HG03520 (cell line): ENCODE data around the gene ARHGAP26.
"Not testable (repeated sequence)": the region's sequence is repeated elsewhere in the genome, so short reads cannot be mapped to it uniquely, and the experiment has no call there.

Source experiments
- ATAC-seq: cut with Tn5 transposase; IDR thresholded peaks from one replicate; pipeline ENCODE4 v1.9.1; 2021; ENCODE audit warnings: mild to moderate bottlenecking, moderate library complexity; ENCODE audit not compliant: unreplicated experiment

Gene ARHGAP26

DNA sequence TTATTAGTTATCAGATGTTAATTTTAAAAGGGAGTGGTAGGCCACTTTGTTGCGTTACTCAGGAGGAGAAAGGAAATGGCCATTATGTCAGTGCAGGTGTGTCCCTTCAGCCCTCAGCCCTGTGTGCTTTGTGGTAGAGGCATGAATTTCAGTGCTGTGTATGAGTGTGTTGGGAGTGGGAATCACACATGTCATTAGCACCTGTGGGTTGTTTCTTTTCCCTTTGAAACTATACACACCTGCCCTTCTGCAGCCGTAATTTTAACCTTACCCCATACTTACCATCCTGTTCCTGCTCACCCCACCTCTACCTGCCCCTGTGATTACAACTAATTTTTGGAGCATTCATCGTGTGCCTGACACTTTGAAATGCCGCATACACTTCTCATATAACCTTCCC is 156.4 kb downstream of the ARHGAP26 start:
- no peak for ATAC-seq

DNA sequence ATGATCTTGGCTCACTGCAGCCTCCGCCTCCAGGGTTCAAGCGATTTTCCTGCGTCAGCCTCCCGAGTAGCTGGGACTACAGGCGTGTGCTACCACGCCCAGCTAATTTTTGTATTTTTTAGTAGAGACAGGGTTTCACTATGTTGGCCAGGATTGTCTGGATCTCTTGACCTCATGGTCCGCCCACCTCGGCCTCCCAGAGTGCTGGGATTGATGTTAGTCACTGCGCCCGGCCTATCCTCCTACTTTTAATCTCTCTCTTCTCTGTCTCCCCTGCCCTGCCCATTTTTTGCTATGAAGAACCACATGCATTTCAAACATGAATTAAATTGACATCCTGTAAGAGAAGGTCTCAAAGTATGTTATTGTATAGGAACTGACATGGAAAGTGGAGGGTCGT is 158.8 kb downstream of the ARHGAP26 start:
- ATAC-seq, result not testable (repeated sequence)

DNA sequence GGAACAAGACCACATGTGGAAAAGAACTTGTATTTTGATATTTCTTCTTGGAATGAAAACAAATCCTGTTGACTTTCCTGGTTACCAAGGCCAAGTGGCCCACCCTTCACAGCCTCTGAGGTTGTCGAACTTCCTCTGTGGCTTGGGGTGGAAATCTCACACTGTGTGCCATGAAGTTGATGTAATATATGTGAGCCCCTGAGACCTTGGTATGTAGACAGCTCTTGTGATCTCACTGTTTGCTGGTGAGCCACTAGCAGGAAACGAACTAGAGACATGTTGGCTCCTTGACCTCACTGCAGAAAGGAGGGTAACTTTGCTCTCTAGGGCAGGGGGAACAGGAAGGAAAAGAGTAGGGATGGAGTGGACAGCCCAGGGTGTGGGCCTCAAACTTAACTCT is 159.4 kb downstream of the ARHGAP26 start:
- ATAC-seq, result no peak

- ATAC-seq, result no peak
Observed at GRCh38 chr5:142930395-142931110, 160.4 kb downstream of the ARHGAP26 start.

- no peak for ATAC-seq
Observed at GRCh38 chr5:142931896-142932686, 161.9 kb downstream of the ARHGAP26 start.

GRCh38 chr5:142934051-142934762 is 164.0 kb downstream of the ARHGAP26 start:
- ATAC-seq, result no peak

- no peak for ATAC-seq
Observed at GRCh38 chr5:142935014-142935413, 164.8 kb downstream of the ARHGAP26 start.

- ATAC-seq, result no peak
Observed at GRCh38 chr5:142937374-142937773, 167.2 kb downstream of the ARHGAP26 start.

- ATAC-seq, result no peak
Observed at GRCh38 chr5:142938266-142938880, 168.2 kb downstream of the ARHGAP26 start.

DNA sequence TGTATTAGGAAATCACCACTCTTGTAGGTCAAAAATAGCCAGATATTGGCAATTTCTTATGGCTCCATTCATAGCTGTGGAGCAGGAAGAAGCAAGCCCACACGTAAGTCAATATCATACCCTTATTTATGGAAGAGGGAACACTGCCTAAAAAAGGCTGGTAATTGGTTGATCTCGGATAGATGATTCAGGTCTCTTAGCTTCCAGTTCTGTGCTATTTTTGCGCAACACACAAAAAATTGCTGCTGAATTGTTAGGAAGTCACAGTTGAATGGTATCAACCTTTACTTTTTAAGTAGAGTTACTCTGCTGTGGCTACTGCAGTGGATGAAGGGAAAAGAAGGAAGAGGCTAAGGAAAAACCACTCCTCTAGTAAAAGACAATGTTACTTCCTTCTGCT is 168.8 kb downstream of the ARHGAP26 start:
- no peak for ATAC-seq

DNA sequence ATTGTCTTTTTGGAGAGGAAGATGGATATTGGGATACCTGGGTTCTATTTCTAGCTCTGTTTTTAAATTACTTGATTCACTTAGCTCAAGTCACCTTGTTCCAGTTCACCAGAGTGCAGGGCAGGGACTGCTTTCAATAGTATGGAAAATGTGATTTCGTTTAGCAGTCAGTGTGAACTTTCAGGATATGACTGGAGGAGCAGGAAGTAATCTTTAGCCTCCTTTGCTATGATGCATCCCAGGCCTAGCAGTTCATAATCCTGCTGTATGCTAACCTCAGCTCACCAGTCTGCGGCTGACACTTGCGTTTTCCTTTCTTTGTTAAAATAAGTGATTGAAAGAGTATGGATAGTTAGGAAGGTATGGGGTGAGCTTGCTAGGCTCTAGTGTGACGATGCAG is 169.7 kb downstream of the ARHGAP26 start:
- ATAC-seq, result no peak

- no peak for ATAC-seq
Observed at GRCh38 chr5:142941245-142941644, 171.1 kb downstream of the ARHGAP26 start.

DNA sequence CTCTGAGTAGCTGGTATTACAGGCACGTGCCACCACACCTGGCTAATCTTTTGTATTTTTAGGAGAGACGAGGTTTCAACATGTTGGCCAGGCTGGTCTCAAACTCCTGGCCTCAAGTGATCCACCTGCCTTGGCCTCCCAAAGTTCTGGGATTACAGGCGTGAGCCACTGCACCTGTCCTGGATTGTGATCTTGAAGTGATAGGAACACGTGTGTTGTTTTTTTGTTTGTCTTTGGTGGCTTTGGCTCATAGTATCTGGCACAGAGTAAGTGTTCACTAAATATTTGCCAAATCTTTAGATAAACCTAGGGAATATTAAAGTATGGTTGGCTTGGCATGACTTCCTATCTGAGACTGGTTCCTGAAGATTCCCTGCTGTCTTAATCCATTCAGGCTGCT is 172.7 kb downstream of the ARHGAP26 start:
- no peak for ATAC-seq

- no peak for ATAC-seq
Observed at GRCh38 chr5:142944140-142944539, 174.0 kb downstream of the ARHGAP26 start.

DNA sequence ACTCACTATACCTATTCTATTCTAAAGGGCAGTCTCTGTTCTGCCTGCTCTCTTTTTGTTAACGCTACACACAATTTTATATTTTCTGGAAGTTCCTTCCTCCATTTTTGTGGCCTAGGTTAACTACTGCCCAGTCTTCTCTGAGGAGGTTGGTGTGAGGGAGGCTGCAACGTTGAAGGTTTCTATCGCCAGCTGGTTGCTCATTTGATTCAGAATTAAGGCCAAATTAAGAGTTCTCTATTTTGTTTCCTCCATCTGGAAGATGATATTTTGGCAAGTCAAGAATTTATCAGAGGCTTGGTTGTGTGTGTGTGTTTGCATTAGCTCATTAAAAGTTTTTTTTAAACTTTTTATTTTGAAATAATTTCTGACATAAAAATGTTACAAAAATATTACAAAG is 175.1 kb downstream of the ARHGAP26 start:
- no peak for ATAC-seq

DNA sequence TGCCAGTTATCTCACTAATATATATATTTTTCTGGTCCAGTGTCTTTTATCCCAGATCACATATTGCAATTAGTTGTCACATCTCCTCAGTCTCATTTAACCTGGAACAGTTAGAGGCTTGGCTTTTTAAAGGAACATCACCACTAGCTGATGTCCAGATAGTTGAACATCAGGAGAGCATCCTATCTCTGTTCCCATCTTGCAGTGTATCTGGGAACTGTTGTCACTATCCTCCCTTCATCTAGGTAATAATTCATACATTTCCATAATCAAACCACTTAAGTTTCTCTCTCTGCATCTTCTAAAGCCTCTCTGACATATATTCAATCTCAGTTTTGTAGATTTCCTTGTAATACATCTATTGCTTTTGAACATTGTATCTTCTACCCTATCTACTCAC is 175.7 kb downstream of the ARHGAP26 start:
- ATAC-seq, result no peak

DNA sequence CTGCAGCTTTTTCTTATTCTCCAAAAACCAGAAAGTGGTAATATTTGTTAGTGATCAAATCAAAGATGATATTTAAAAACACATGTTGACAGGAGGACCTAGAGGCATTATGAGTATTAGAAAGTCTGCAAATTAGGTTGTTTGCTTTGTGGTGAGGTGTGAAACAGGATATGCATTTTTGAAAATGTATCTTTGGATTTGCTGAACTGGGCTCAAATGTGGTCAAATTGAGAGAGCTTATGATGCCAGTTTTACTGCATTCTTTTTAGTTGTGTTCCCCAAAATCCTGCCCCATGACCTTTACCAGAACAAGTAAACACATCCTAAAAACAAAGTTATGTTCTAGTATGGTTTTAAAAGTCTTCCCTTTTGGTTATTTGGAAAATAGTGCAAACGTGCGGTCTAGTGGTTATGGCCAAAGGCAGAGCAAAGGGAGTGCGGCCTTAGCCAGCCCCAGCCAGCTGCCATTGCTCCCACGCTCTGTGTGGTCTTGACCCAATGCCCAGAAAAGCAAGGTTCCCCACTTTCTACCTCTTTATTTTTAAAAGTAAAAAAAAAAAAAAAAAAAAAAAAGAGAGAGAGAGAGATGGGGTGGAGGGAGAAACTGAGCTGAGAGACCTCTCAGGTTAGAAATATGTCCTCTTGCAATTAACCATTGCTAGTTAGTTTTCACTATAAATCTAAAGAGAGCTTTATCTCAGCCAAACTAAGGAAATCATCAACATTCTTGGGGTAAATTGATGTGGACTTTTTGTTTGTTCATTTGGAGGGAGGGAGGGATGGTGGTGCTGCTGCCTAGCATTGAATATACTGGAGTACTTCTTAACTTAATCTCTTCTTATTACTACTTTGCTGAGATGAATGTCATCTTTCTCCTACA is 176.6 kb downstream of the ARHGAP26 start:
- ATAC-seq, result no peak

- ATAC-seq, result no peak
Observed at GRCh38 chr5:142947427-142947709, 177.2 kb downstream of the ARHGAP26 start.

- no peak for ATAC-seq
Observed at GRCh38 chr5:142952229-142952628, 182.1 kb downstream of the ARHGAP26 start.

GRCh38 chr5:142952871-142953270 is 182.7 kb downstream of the ARHGAP26 start:
- not testable (repeated sequence) for ATAC-seq

DNA sequence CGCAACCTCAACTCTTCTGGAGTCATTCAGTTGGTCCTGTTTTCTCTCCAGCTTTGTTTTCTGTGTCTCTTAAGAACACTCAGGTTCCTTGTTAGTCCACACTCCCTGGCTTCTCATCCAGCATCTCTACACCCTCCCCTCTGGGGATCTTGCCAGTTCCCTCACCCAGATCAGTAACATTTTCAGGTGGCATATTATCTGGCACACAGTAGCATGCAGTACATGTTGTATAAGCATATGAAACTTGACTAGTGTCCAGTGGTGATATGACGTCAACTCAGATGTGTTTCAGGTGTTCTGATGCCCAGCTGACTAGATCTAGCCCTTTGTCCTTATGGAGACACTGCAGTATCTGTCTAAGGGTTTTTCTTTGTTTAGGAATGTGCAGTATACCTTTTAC is 184.3 kb downstream of the ARHGAP26 start:
- no peak for ATAC-seq
